HCT116 (cell line): Measurements from ENCODE around the gene STAG1. TPM values are rescaled to one million over a fixed set of nuclear protein-coding genes. Genes with fewer than 3 reads are reported as not detected.
"Not testable (repeated sequence)": the region's sequence is repeated elsewhere in the genome, so short reads cannot be mapped to it uniquely, and the experiment has no call there.

Experiments used
- ATAC-seq: fragments of 200-7000 bp; cut with Tn5 transposase; 2 replicates; pipeline ENCODE4 v1.9.1; 2020; ENCODE audit warnings: mild to moderate bottlenecking, moderate library complexity
- BruUV-seq: library from RNA; stranded (reverse); fragments of 400-500 nt; replicated peaks from 2 replicates; lab custom pipeline; 2021; lab: Mats Ljungman, UMichigan
- CTCF ChIA-PET: fragments of 300-600 bp; sonication (Branson Sonifier 250); formaldehyde crosslinking; loops from one replicate; lab custom pipeline; 2021; ENCODE audit warnings: antibody characterized with exemption; lab: Charles Lee
- POLR2A ChIA-PET: fragments of 300-600, 350-600 bp; sonication (Branson Sonifier 250); formaldehyde crosslinking; loops from one replicate; lab custom pipeline; 2021; ENCODE audit warnings: antibody characterized with exemption; lab: Charles Lee
- RAD21 ChIA-PET, 2 experiments: fragments of 300-600 bp; sonication (Branson Sonifier 250); formaldehyde crosslinking; loops; one replicate each; lab custom pipeline; 2023; ENCODE audit warnings: low total read pairs in 2 of 2; ENCODE audit not compliant: uncharacterized antibody in 2 of 2, unreplicated experiment in 2 of 2, low non-redundant PET in 1 of 2; lab: Charles Lee
- DNase-seq: peaks from one replicate; pipeline ENCODE4 v3.0.0-alpha.2; 2010; ENCODE audit warnings: low read depth, low spot score
- H2AFZ ChIP-seq: fragments of 200-600 bp; shearing (Covaris generic), sonication (generic); 2 replicates; pipeline ENCODE4 v1.6.1; 2017; ENCODE audit warnings: low read depth, mixed run types, mixed read lengths, antibody characterized with exemption, low read length; ENCODE audit not compliant: poor library complexity, severe bottlenecking
- H3K27ac ChIP-seq: 2 replicates; pipeline ENCODE4 v1.5.1; 2012; ENCODE audit warnings: low read depth, low read length
- H3K27me3 ChIP-seq: fragments of 200-600 bp; sonication (generic); 2 replicates; pipeline ENCODE4 v1.6.1; 2016; ENCODE audit warnings: mixed run types, low read length, mixed read lengths; ENCODE audit not compliant: insufficient read depth
- H3K36me3 ChIP-seq, 2 experiments: fragments of 200-500 bp in 1 of 2; fragments of 200-600 bp in 1 of 2; sonication (Bioruptor generic) in 1 of 2; sonication (generic) in 1 of 2; 2 replicates each; pipeline versions ENCODE4 v1.5.1 to v1.6.1; 2014 to 2016; ENCODE audit warnings: low read length in 2 of 2, inconsistent platforms in 1 of 2, mixed read lengths in 1 of 2, mixed run types in 1 of 2; ENCODE audit not compliant: insufficient read depth in 2 of 2, control insufficient read depth in 1 of 2
- H3K4me1 ChIP-seq, 2 experiments: fragments of 200-600 bp in 1 of 2; sonication (generic) in 1 of 2; 2 replicates each; pipeline versions ENCODE4 v1.5.1 to v1.6.1; 2012 to 2017; ENCODE audit warnings: low read length in 2 of 2, inconsistent platforms in 1 of 2, mild to moderate bottlenecking in 1 of 2, mixed read lengths in 1 of 2, mixed run types in 1 of 2, moderate library complexity in 1 of 2; ENCODE audit not compliant: insufficient read depth in 2 of 2, control insufficient read depth in 1 of 2
- H3K4me2 ChIP-seq: fragments of 200-600 bp; sonication (generic); 2 replicates; pipeline ENCODE4 v1.6.1; 2017; ENCODE audit warnings: mixed run types, low read length, mixed read lengths
- H3K4me3 ChIP-seq, 2 experiments: fragments of 200-600 bp in 1 of 2; sonication (generic) in 1 of 2; replicated peaks in 1 of 2; 2 replicates each; pipeline ENCODE4 v1.5.1; 2011 to 2016; ENCODE audit warnings: low read length in 2 of 2, control low read depth in 1 of 2, low read depth in 1 of 2, mild to moderate bottlenecking in 1 of 2, mixed read lengths in 1 of 2, mixed run types in 1 of 2
- H3K79me2 ChIP-seq: fragments of 200-600 bp; sonication (generic); 2 replicates; pipeline ENCODE4 v1.6.1; 2017; ENCODE audit warnings: mild to moderate bottlenecking, mixed run types, low read length, moderate library complexity, mixed read lengths; ENCODE audit not compliant: insufficient read depth
- H3K9ac ChIP-seq: fragments of 200-600 bp; sonication (generic); 2 replicates; pipeline ENCODE4 v1.6.1; 2016; ENCODE audit warnings: low read length, mixed read lengths
- H3K9me2 ChIP-seq: fragments of 200-600 bp; sonication (generic), shearing (Covaris generic); 2 replicates; pipeline ENCODE4 v1.6.1; 2017; ENCODE audit warnings: mixed run types, mild to moderate bottlenecking, moderate library complexity; ENCODE audit not compliant: insufficient read depth
- H3K9me3 ChIP-seq, 2 experiments: fragments of 200-500 bp in 1 of 2; fragments of 200-600 bp in 1 of 2; sonication (Bioruptor generic) in 1 of 2; sonication (generic) in 1 of 2; 2 replicates each; pipeline ENCODE4 v1.6.1; 2014 to 2017; ENCODE audit warnings: low read length in 2 of 2, mixed read lengths in 2 of 2, inconsistent platforms in 1 of 2, low read depth in 1 of 2, mild to moderate bottlenecking in 1 of 2, mixed run types in 1 of 2, moderate library complexity in 1 of 2; ENCODE audit not compliant: control insufficient read depth in 1 of 2, insufficient read depth in 1 of 2
- H4K20me1 ChIP-seq: fragments of 200-600 bp; sonication (generic), shearing (Covaris generic); 2 replicates; pipeline ENCODE4 v1.6.1; 2017; ENCODE audit warnings: mixed run types, mild to moderate bottlenecking, moderate library complexity; ENCODE audit not compliant: insufficient read depth
- CBX3 ChIP-seq: IDR thresholded peaks from 2 replicates; pipeline ENCODE4 v1.6.1; 2012; ENCODE audit warnings: low read depth
- CEBPB ChIP-seq: IDR thresholded peaks from 2 replicates; pipeline ENCODE4 v1.6.1; 2012; ENCODE audit warnings: low read depth
- CTCF ChIP-seq, 3 experiments: fragments of 200-600 bp in 1 of 3; sonication (generic) in 1 of 3; IDR thresholded peaks in 2 of 3; conservative IDR thresholded peaks in 1 of 3; 2 replicates each; pipeline ENCODE4 v1.5.1; 2012 to 2017; ENCODE audit warnings: low read depth in 2 of 3, low read length in 2 of 3, antibody characterized with exemption in 1 of 3, borderline replicate concordance in 1 of 3, control low read depth in 1 of 3, mild to moderate bottlenecking in 1 of 3, mixed read lengths in 1 of 3, mixed run types in 1 of 3, moderate library complexity in 1 of 3; ENCODE audit not compliant: insufficient read depth in 1 of 3
- JUND ChIP-seq: IDR thresholded peaks from 2 replicates; pipeline ENCODE4 v1.6.1; 2012
- POLR2A ChIP-seq: IDR thresholded peaks from 2 replicates; pipeline ENCODE4 v1.7.0; 2011; ENCODE audit warnings: borderline replicate concordance; ENCODE audit not compliant: insufficient read depth, insufficient read length; ENCODE audit errors: extremely low read depth
- POLR2AphosphoS5 ChIP-seq: IDR thresholded peaks from 2 replicates; pipeline ENCODE4 v1.6.1; 2011; ENCODE audit warnings: mild to moderate bottlenecking, low read depth, low read length, moderate library complexity
- SRF ChIP-seq: IDR thresholded peaks from 2 replicates; pipeline ENCODE4 v1.6.1; 2012; ENCODE audit warnings: low read depth
- ZBTB33 ChIP-seq: IDR thresholded peaks from 2 replicates; pipeline ENCODE4 v1.6.1; 2011; ENCODE audit warnings: mild to moderate bottlenecking, low read length, moderate library complexity; ENCODE audit not compliant: insufficient replicate concordance; ENCODE audit errors: extremely low read depth
- intact Hi-C: fragments of 100-400 bp; cut with micrococcal nuclease; formaldehyde crosslinking; loops from 2 replicates; pipeline ENCODE4 v1.10.0; 2022
- total RNA-seq: library from RNA; stranded (reverse); gene quantifications from one replicate; pipeline ENCODE4 v1.2.1, GENCODE V29; 2021; ENCODE audit not compliant: unreplicated experiment
- TF ChIP-seq, protein P1 (sequence below): IDR thresholded peaks from 2 replicates; pipeline ENCODE4 v1.6.1; 2012
- TF ChIP-seq, protein P2 (sequence below): IDR thresholded peaks from 2 replicates; pipeline ENCODE4 v1.6.1; 2012; ENCODE audit warnings: low read depth

Gene STAG1
- total RNA-seq, 1 experiment from 2014 or later: 29.4 TPM

GRCh38 chr3:136712941-136713340 is 39.2 kb downstream of the STAG1 start (continued):
- TF ChIP-seq CTCF (IDR thresholded peaks at IDR 0.05 in 2 of 3, conservative IDR thresholded peaks at IDR 0.05 in 1 of 3; ENCODE audit: borderline replicate concordance in 1 of 3, insufficient read depth in 1 of 3, low read depth in 2 of 3, low read length in 2 of 3): no peak
- TF ChIP-seq POLR2AphosphoS5: no peak
- TF ChIP-seq, protein P1, sequence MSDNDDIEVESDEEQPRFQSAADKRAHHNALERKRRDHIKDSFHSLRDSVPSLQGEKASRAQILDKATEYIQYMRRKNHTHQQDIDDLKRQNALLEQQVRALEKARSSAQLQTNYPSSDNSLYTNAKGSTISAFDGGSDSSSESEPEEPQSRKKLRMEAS: no peak
- TF ChIP-seq JUND: no peak

DNA sequence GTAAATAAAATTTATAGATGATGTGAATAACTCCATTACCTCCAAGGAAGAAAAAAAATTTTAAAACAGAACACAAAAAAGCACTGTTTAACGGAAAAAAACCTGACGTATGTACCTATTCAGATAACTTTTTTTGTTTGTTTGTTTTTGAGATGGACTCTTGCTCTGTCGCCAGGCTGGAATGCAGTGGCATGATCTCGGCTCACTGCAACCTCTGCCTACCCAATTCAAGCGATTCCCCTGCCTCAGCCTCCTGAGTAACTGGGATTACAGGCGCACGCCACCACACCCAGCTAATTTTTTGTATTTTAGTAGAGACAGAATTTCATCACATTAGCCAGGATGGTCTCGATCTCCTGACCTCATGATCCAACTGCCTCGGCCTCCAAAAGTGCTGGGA is 40.3 kb downstream of the STAG1 start:
- H3K27ac ChIP-seq, H3K9ac ChIP-seq, ATAC-seq, H3K9me3 ChIP-seq, CTCF ChIA-PET, H3K4me2 ChIP-seq, H3K4me1 ChIP-seq, H3K36me3 ChIP-seq, H3K4me3 ChIP-seq, RAD21 ChIA-PET, H4K20me1 ChIP-seq, intact Hi-C loops, BruUV-seq, DNase-seq, H3K27me3 ChIP-seq, H3K9me2 ChIP-seq, H2AFZ ChIP-seq: not testable (repeated sequence)
- peaks cover 92% of the 10 kb centered on the region for H3K79me2 ChIP-seq
- POLR2A ChIA-PET: interaction anchor here (1.0 kb wide), 1 partner anchor 41 kb away, joined by 3 read pairs; the partner anchor contains the start of gene STAG1

DNA sequence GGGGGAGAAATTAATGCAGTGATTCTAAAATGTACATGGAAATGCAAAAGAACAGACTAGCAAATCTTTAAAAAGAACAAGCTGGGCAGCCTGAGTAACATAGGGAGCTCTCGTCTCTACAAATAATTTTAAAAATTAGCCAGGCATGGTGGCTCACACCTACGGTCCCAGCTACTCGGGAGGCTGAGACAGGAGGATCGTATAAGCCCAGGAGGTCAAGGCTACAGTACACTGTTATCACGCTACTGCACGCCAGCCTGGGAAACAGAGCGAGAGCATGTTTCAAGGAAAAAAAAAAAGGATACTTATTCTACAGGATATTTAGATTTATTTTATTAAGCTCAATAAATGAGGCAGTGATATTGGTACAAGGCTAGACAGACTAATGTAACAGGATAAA is 40.9 kb downstream of the STAG1 start:
- intact Hi-C loops: no loop called here
- RAD21 ChIA-PET: no interaction called here
- no peak for TF ChIP-seq CBX3
- no peak for TF ChIP-seq SRF
- TF ChIP-seq, protein P2, sequence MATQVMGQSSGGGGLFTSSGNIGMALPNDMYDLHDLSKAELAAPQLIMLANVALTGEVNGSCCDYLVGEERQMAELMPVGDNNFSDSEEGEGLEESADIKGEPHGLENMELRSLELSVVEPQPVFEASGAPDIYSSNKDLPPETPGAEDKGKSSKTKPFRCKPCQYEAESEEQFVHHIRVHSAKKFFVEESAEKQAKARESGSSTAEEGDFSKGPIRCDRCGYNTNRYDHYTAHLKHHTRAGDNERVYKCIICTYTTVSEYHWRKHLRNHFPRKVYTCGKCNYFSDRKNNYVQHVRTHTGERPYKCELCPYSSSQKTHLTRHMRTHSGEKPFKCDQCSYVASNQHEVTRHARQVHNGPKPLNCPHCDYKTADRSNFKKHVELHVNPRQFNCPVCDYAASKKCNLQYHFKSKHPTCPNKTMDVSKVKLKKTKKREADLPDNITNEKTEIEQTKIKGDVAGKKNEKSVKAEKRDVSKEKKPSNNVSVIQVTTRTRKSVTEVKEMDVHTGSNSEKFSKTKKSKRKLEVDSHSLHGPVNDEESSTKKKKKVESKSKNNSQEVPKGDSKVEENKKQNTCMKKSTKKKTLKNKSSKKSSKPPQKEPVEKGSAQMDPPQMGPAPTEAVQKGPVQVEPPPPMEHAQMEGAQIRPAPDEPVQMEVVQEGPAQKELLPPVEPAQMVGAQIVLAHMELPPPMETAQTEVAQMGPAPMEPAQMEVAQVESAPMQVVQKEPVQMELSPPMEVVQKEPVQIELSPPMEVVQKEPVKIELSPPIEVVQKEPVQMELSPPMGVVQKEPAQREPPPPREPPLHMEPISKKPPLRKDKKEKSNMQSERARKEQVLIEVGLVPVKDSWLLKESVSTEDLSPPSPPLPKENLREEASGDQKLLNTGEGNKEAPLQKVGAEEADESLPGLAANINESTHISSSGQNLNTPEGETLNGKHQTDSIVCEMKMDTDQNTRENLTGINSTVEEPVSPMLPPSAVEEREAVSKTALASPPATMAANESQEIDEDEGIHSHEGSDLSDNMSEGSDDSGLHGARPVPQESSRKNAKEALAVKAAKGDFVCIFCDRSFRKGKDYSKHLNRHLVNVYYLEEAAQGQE: no peak
- no peak for TF ChIP-seq POLR2A
- no peak for TF ChIP-seq CEBPB
- no peak for TF ChIP-seq ZBTB33
- no peak for TF ChIP-seq JUND

More for the DNA sequence above, 40.9 kb downstream of the STAG1 start:
- Histone ChIP-seq H3K4me2 (no peak overlapping the region), H3K4me1 (peaks cover 0 to 9% of the 10 kb centered on the region in 2 experiments; a peak in 1 of 4 replicates), H3K79me2 (peaks cover 92% of the 10 kb centered on the region), H2AFZ (no peak overlapping the region), H3K36me3 (no peaks in the 10 kb centered on the region), H3K9ac (no peak overlapping the region), H3K27me3 (no peaks in the 10 kb centered on the region), H3K27ac (no peak overlapping the region), H3K9me3 (no peaks in the 10 kb centered on the region), H4K20me1 (no peaks in the 10 kb centered on the region), H3K4me3 (no peak overlapping the region), H3K9me2 (no peaks in the 10 kb centered on the region)
- ATAC-seq: no peak
- no peak for DNase-seq
- POLR2A ChIA-PET: interaction anchor here (1.0 kb wide), 1 partner anchor 41 kb away, joined by 3 read pairs; the partner anchor contains the start of gene STAG1
- CTCF ChIA-PET: no interaction called here
- BruUV-seq: no TSS peak
